Articular chondrocyte of knee joint (primary cell): Measurements from ENCODE around the gene C4orf50. TPM values are rescaled to one million over a fixed set of nuclear protein-coding genes. Genes with fewer than 3 reads are reported as not detected.

Experiments used
- small RNA-seq: library from RNA; depleted of rRNA; stranded (forward); fragments of <200 nt; gene quantifications from one replicate; pipeline ENCODE3, GENCODE V24; 2012
- total RNA-seq: library from RNA; depleted of rRNA; stranded (reverse); fragments of >200 nt; gene quantifications from 2 replicates; pipeline ENCODE4 v1.2.3, GENCODE V29; 2012

Gene C4orf50
- not detected in 2 replicates for total RNA-seq

GRCh38 chr4:6018331-6018730, at the start of gene C4orf50:
Gene C4orf50 (minus strand): TSS chr4:6018431.

GRCh38 chr4:5893004-5893580, 125.1 kb downstream of the C4orf50 start, which contains the start of gene CRMP1:
Gene CRMP1 (minus strand): TSS chr4:5893086. CDS start chr4:5892969, 117 bp downstream.

Small RNA genes within 50 kb of the gene (small RNA-seq; reads per million reads assigned to genes)
- gene MIR378D1, result not detected

Other genes with a start within 250 kb of the C4orf50 start
- gene CRMP1, start 125.3 kb downstream of the C4orf50 start, total RNA-seq, result under 0.01 and 0.11 TPM in 2 replicates
- gene JAKMIP1, start 182.1 kb upstream of the C4orf50 start, total RNA-seq, result not detected in 2 replicates